Upper lobe of right lung (tissue), 1 donor: ENCODE results near the gene HDAC10. TPM values are rescaled to one million over a fixed set of nuclear protein-coding genes. Genes with fewer than 3 reads are reported as not detected.

ENCODE experiments used
- ATAC-seq: fragments of 200-7000 bp; cut with Tn5 transposase; one replicate; pipeline ENCODE4 v1.9.1; 2020; ENCODE audit warnings: mild to moderate bottlenecking, moderate library complexity
- DNase-seq: peaks from one replicate; pipeline ENCODE4 v3.0.0-alpha.2; 2020
- H3K27ac ChIP-seq: fragments of 200-600 bp; one replicate; pipeline ENCODE4 v1.8.0; 2022
- H3K27me3 ChIP-seq: fragments of 200-600 bp; one replicate; pipeline ENCODE4 v1.8.0; 2022; ENCODE audit warnings: mild to moderate bottlenecking
- H3K36me3 ChIP-seq: fragments of 200-600 bp; one replicate; pipeline ENCODE4 v1.8.0; 2022
- H3K4me1 ChIP-seq: fragments of 200-600 bp; one replicate; pipeline ENCODE4 v1.8.0; 2022
- H3K4me3 ChIP-seq: fragments of 200-600 bp; one replicate; pipeline ENCODE4 v1.8.0; 2022; ENCODE audit warnings: mild to moderate bottlenecking
- H3K9me3 ChIP-seq: fragments of 200-600 bp; one replicate; pipeline ENCODE4 v1.8.0; 2022
- intact Hi-C: fragments of 100-400 bp; cut with DNase I; formaldehyde crosslinking; loops from one replicate; pipeline ENCODE4 v1.11.0; 2022
- total RNA-seq: library from RNA; stranded (reverse); fragmentation: NEBNext Ultra II Directional; extraction: Animal tissue kit (Norgen Biotek cat#: 25700); gene quantifications from one replicate; pipeline ENCODE4 v1.2.1, GENCODE V29; 2021
- TF ChIP-seq, protein P1 (sequence below): fragments of 200-600 bp; IDR thresholded peaks from one replicate; pipeline ENCODE4 v1.8.0; 2022; ENCODE audit warnings: antibody characterized with exemption
- donor health status: DM: no; HTN: yes; CAD: no; lungs with severe emphysema.

Gene HDAC10
- total RNA-seq, 1 donor from 2014 or later: 48.9 TPM

GRCh38 chr22:50236731-50237409, 14.2 kb downstream of the HDAC10 start:
- H3K36me3 ChIP-seq: peaks cover 44% of the 10 kb centered on the region
- DNase-seq: no peak
- ATAC-seq: no peak

GRCh38 chr22:50233223-50233622, 17.8 kb downstream of the HDAC10 start:
- Histone ChIP-seq H3K27me3 (no peaks in the 10 kb centered on the region), H3K27ac (no peak overlapping the region), H3K9me3 (no peaks in the 10 kb centered on the region), H3K36me3 (peaks cover 46% of the 10 kb centered on the region), H3K4me3 (no peak overlapping the region), H3K4me1 (no peaks in the 10 kb centered on the region)
- no peak for ATAC-seq
- TF ChIP-seq, protein P1, sequence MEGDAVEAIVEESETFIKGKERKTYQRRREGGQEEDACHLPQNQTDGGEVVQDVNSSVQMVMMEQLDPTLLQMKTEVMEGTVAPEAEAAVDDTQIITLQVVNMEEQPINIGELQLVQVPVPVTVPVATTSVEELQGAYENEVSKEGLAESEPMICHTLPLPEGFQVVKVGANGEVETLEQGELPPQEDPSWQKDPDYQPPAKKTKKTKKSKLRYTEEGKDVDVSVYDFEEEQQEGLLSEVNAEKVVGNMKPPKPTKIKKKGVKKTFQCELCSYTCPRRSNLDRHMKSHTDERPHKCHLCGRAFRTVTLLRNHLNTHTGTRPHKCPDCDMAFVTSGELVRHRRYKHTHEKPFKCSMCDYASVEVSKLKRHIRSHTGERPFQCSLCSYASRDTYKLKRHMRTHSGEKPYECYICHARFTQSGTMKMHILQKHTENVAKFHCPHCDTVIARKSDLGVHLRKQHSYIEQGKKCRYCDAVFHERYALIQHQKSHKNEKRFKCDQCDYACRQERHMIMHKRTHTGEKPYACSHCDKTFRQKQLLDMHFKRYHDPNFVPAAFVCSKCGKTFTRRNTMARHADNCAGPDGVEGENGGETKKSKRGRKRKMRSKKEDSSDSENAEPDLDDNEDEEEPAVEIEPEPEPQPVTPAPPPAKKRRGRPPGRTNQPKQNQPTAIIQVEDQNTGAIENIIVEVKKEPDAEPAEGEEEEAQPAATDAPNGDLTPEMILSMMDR: no peak
- no peak for DNase-seq
- intact Hi-C loops: no loop called here

More at GRCh38 chr22:50236731-50237409, 14.2 kb downstream of the HDAC10 start:
- H3K9me3 ChIP-seq: no peaks in the 10 kb centered on the region
- no peak overlapping the region for H3K4me3 ChIP-seq
- H3K27ac ChIP-seq: no peak overlapping the region
- no peaks in the 10 kb centered on the region for H3K27me3 ChIP-seq
- peaks cover 14% of the 10 kb centered on the region for H3K4me1 ChIP-seq
- intact Hi-C loops: no loop called here
- TF ChIP-seq, protein P1: no peak

DNA sequence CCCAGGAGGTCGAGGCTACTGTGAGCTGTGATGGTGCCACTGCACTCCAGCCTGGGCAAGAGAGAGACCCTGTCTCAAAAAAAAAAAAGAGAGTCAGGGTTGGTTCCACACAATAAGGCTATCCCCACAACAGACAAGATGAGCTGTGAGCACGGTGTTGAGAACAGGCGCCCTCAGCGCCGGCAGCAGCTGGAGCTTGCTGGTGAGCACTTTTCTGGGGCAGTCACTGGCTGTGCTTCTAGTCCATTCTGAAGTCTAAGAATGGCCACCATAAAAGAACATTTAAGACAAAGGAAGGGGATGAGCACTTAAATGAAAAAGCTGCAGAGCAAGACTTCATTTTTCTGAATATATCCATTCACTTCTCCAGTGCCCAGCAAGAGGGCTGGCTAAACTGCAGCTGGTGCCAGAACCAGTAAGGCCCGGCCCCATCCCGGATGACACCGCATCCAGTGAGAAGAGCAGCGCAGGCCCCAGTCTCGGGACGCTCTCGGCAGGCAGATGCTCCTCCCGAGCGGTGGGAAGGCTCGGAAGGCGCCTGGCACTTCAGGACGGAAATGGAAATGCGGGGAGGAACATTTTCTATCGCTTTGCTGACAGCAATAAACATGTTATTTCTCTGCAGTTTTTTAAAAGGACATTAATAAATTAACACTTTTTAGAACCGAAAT, 18.4 kb downstream of the HDAC10 start:
- intact Hi-C loops: no loop called here
- Histone ChIP-seq H3K27me3 (no peaks in the 10 kb centered on the region), H3K4me3 (no peak overlapping the region), H3K9me3 (no peaks in the 10 kb centered on the region), H3K27ac (no peak overlapping the region), H3K4me1 (no peaks in the 10 kb centered on the region), H3K36me3 (peaks cover 46% of the 10 kb centered on the region)
- TF ChIP-seq, protein P1: no peak
- DNase-seq: no peak
- no peak for ATAC-seq

DNA sequence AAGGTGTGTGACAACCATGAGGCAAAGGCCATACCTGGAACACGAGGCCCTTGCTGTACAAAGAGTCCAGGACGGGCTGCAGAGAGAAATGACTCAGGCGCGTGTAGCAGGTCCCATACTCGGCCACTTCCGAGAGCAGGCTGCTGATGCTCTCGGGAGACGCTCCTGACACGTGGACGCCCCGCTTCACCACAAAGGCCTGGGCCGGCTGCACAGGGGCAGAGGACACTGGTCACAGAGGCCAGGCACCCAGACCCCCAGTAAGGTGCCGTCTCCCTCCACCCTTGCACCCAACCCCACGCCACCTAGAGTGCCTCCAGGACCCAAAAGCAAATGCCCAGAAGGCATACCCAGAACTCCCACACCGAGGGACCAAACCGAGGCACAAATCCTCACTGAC, 21.7 kb downstream of the HDAC10 start:
- ATAC-seq (no peak), DNase-seq (no peak)
- TF ChIP-seq, protein P1: no peak
- intact Hi-C loops: no loop called here
- no peak overlapping the region for H3K4me3 ChIP-seq
- H3K27me3 ChIP-seq: no peaks in the 10 kb centered on the region
- H3K4me1 ChIP-seq: no peaks in the 10 kb centered on the region
- H3K36me3 ChIP-seq: peaks cover 58% of the 10 kb centered on the region
- H3K27ac ChIP-seq: no peak overlapping the region
- no peaks in the 10 kb centered on the region for H3K9me3 ChIP-seq

DNA sequence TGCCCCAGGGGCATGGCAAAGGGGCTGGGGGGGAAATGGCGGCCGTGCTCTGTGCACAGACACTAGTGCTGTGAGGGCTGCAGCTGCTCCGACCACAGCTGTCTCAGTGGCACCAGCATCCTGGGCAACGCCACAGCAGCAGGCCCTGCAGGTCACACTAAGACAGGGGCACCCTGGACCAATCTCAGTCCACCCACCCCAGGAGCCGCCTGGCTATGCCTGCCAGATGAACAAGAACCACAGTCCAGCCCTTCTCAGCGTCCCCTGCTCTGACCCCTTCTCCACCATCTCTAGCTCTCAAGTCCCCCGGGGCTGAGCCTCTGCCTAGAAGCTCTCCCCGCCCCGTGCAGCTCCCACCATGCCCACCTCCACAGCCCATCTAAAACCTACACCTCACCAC, 22.7 kb downstream of the HDAC10 start:
- Histone ChIP-seq H3K27ac (no peak overlapping the region), H3K4me1 (no peaks in the 10 kb centered on the region), H3K4me3 (no peak overlapping the region), H3K36me3 (peaks cover 63% of the 10 kb centered on the region), H3K9me3 (no peaks in the 10 kb centered on the region), H3K27me3 (no peaks in the 10 kb centered on the region)
- TF ChIP-seq, protein P1: no peak
- ATAC-seq: no peak
- intact Hi-C loops: no loop called here
- no peak for DNase-seq
